Karpas-422 (cell line): ENCODE measurements around the gene GALNT17. TPM values are rescaled to one million over a fixed set of nuclear protein-coding genes. Genes with fewer than 3 reads are reported as not detected.

Experiments
- DNase-seq: peaks from one replicate; pipeline ENCODE4 v3.0.0-alpha.2; 2015
- H2AFZ ChIP-seq: fragments of 200-600 bp; sonication (generic); 2 replicates; pipeline ENCODE4 v1.6.1; 2014; ENCODE audit warnings: antibody characterized with exemption, low read length, mixed read lengths
- H3K27ac ChIP-seq: fragments of 200-600 bp; sonication (generic); 2 replicates; pipeline ENCODE4 v1.5.1; 2014; ENCODE audit warnings: mild to moderate bottlenecking, low read length, moderate library complexity
- H3K27me3 ChIP-seq: fragments of 200-600 bp; sonication (generic); 2 replicates; pipeline ENCODE4 v1.6.1; 2014; ENCODE audit warnings: low read length, mixed read lengths
- H3K36me3 ChIP-seq: fragments of 200-600 bp; sonication (generic); 2 replicates; pipeline ENCODE4 v1.6.1; 2014; ENCODE audit warnings: low read length, mixed read lengths; ENCODE audit not compliant: insufficient read depth
- H3K4me1 ChIP-seq: fragments of 200-600 bp; sonication (generic); 2 replicates; pipeline ENCODE4 v1.6.1; 2014; ENCODE audit warnings: mild to moderate bottlenecking, low read length, mixed read lengths
- H3K4me2 ChIP-seq: fragments of 200-600 bp; sonication (generic); 2 replicates; pipeline ENCODE4 v1.6.1; 2014; ENCODE audit warnings: low read length, low read depth, mild to moderate bottlenecking; ENCODE audit not compliant: poor library complexity, severe bottlenecking
- H3K4me3 ChIP-seq: fragments of 200-600 bp; sonication (generic); 2 replicates; pipeline ENCODE4 v1.5.1; 2014; ENCODE audit warnings: mild to moderate bottlenecking, antibody characterized with exemption, low read length, mixed read lengths
- H3K79me2 ChIP-seq: fragments of 200-600 bp; sonication (generic); 2 replicates; pipeline ENCODE4 v1.6.1; 2014; ENCODE audit warnings: mild to moderate bottlenecking, low read length, mixed read lengths
- H3K9ac ChIP-seq: fragments of 200-600 bp; sonication (generic); 2 replicates; pipeline ENCODE4 v1.6.0; 2014; ENCODE audit warnings: low read length
- H3K9me2 ChIP-seq: fragments of 200-600 bp; sonication (generic), shearing (Covaris generic); replicated peaks from 2 replicates; pipeline ENCODE4 v1.6.0; 2014; ENCODE audit warnings: mild to moderate bottlenecking, low read length, moderate library complexity; ENCODE audit not compliant: insufficient read depth
- H3K9me3 ChIP-seq: fragments of 300-700, 200-600 bp; sonication (generic); 2 replicates; pipeline ENCODE4 v1.6.1; 2014; ENCODE audit warnings: low read length, mixed read lengths
- H4K20me1 ChIP-seq: fragments of 200-600 bp; sonication (generic); 2 replicates; pipeline ENCODE4 v1.6.1; 2014; ENCODE audit warnings: mild to moderate bottlenecking, antibody characterized with exemption, low read length, low read depth; ENCODE audit not compliant: insufficient read depth
- total RNA-seq: library from RNA; depleted of rRNA; stranded (reverse); fragments of >200 nt; shearing (Covaris generic); gene quantifications from 2 replicates; pipeline ENCODE4 v1.2.3, GENCODE V29; 2014; ENCODE audit warnings: low replicate concordance

GALNT17 gene
- total RNA-seq, 1 experiment from 2014 or later = not detected

DNA sequence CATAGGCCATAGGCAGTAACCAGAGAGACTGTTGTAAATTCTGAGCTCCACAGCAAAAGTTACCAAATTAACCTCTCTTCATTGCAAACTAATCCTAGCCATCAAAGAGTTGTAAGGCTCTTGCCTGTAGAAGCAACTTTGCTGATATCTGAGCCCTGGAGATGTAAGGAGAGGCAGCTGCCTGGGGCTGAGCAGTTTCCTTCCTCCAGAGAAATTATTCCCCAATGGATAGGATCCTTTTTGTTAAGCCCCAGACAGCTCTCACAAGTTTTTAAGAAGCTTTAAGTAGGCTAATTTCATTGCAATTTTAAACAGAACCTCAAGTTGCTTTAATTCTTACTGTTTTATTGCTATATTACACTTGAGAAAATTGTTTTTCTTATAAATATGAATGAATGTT lies 211.1 kb downstream of the GALNT17 start:
- DNase-seq = no peak
- Histone ChIP-seq H3K4me1 (no peaks in the 10 kb centered on the region), H3K36me3 (no peaks in the 10 kb centered on the region; the same call in 1 of the 2 replicates), H3K9me2 (0 out of 2 replicates have a peak, but pooled peaks cover 3% of the 10 kb centered on the region), H3K4me3 (no peak overlapping the region), H3K27me3 (no peaks in the 10 kb centered on the region), H3K79me2 (no peaks in the 10 kb centered on the region), H3K9me3 (no peaks in the 10 kb centered on the region), H3K4me2 (no peak overlapping the region), H4K20me1 (no peaks in the 10 kb centered on the region), H3K9ac (no peak overlapping the region), H3K27ac (no peak overlapping the region), H2AFZ (no peak overlapping the region)

DNA sequence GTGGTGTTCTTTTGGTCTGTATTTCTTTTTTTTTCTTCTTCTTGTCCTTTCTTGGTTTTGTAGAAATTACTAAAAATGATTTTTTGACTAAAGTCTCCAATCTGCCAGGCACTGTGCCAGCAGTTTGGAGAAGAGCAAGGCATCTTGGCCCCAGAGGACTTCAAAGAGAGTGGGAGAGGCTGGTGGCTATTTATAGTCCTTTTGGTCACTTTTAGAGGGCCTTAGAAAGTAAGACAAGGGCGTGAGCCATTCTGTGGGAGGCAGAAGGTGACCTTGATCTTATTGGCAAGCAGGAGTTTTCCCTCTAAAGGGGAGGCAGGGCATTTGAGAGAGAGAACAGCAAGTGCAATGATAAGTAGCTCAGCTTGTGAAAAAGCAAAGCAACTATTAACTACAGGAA lies 211.9 kb downstream of the GALNT17 start:
- no peaks in the 10 kb centered on the region for H3K79me2 ChIP-seq

DNA sequence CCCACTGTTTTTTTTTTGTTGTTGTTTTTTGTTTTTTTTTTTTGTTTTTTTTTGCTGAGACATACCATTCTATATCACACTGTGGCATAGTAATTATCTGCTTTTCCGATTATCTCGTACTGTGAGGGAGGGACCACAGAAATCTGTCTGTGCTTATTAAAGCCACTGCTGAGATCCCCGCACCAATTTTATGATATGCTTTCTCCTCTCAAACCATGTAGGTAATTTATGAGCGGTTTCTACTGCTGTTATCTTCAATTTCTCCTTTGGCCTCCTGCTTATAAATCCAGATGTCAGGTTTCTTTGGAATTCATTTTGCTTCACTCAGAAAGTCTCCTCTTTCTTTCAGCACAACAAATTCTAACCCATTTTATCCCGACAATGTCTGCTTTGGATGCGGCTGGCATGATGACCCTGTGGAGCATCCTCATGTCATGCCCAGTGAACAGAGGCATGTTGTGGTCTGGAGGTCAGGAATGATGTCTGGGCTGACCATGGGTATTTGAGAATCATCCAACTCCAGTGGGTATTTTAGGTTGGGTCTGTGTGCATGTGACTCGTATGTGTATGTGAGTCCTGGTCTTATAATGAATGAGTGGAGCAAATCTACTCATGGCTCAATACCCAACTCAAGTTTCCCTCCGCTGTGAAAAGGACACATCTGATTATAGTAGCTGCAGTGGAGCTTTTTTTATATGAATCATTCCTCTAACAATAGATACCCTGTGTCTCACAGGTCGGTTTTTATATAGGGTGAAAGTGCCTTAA lies 213.4 kb downstream of the GALNT17 start:
- Histone ChIP-seq H3K9me2 (0 out of 2 replicates have a peak, but pooled peaks cover 3% of the 10 kb centered on the region), H3K36me3 (no peaks in the 10 kb centered on the region; the same call in 1 of the 2 replicates), H2AFZ (no peak overlapping the region), H3K9me3 (no peaks in the 10 kb centered on the region), H3K27ac (no peak overlapping the region), H3K4me2 (no peak overlapping the region), H3K27me3 (no peaks in the 10 kb centered on the region), H3K4me1 (no peaks in the 10 kb centered on the region), H3K4me3 (no peak overlapping the region), H3K79me2 (no peaks in the 10 kb centered on the region), H4K20me1 (no peaks in the 10 kb centered on the region), H3K9ac (no peak overlapping the region)
- no peak for DNase-seq

More for the DNA sequence above, 211.9 kb downstream of the GALNT17 start:
- no peaks in the 10 kb centered on the region for H3K27me3 ChIP-seq
- H3K9me3 ChIP-seq = no peaks in the 10 kb centered on the region
- H3K4me2 ChIP-seq = no peak overlapping the region
- no peak overlapping the region for H2AFZ ChIP-seq
- H3K27ac ChIP-seq = no peak overlapping the region
- H3K36me3 ChIP-seq = no peaks in the 10 kb centered on the region; the same call in 1 of the 2 replicates
- no peaks in the 10 kb centered on the region for H4K20me1 ChIP-seq
- H3K4me1 ChIP-seq = no peaks in the 10 kb centered on the region
- H3K9ac ChIP-seq = no peak overlapping the region
- DNase-seq = no peak
- 0 out of 2 replicates have a peak, but pooled peaks cover 3% of the 10 kb centered on the region for H3K9me2 ChIP-seq
- no peak overlapping the region for H3K4me3 ChIP-seq

DNA sequence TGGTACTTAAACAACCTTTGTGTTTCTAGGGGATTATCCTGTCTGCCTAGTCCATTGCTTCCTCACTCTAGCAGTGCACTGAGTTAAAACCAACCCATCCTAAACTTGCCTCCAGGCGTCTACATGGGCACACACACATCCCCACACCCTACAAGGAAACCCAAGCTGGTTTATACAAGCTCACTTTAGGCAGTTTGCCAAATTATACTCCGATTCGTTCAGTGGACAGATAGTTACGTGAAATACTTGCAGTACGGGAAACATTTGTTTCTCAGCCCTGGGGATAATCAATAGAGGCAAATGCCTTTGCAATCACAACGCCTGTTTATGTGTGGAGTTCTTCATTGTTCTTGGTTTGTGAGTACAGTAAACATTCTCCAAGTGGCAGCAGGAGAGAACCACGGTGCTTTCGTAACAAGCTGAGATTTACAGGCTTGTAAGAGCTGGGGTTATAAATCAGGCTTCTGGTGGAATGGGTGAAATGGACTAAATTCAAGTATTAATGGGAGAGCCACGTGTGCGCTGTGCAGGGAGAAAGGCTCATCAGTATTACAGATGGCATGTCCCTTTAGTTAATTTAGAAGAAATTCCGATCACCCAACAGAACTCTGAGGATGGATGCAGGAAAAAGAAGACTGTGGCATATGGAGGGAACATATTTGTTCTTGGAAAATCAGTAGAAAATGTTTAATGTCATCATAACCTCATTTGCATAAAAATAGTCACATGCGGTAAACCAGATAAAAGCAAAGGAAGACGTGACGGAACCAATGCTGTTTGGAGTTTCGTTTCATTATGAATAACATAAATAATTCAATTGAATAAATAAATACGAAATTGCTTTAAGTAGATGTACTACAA lies 217.1 kb downstream of the GALNT17 start:
- H3K36me3 ChIP-seq = no peaks in the 10 kb centered on the region; the same call in 1 of the 2 replicates
- H3K4me2 ChIP-seq = no peak overlapping the region
- H3K9me2 ChIP-seq = 0 out of 2 replicates have a peak, but pooled peaks cover 3% of the 10 kb centered on the region
- no peak overlapping the region for H3K27ac ChIP-seq
- no peak overlapping the region for H3K4me3 ChIP-seq
- no peak overlapping the region for H2AFZ ChIP-seq
- H3K79me2 ChIP-seq = no peaks in the 10 kb centered on the region
- no peaks in the 10 kb centered on the region for H3K27me3 ChIP-seq
- no peaks in the 10 kb centered on the region for H4K20me1 ChIP-seq
- H3K9me3 ChIP-seq = no peaks in the 10 kb centered on the region
- H3K4me1 ChIP-seq = no peaks in the 10 kb centered on the region
- DNase-seq = no peak
- no peak overlapping the region for H3K9ac ChIP-seq

DNA sequence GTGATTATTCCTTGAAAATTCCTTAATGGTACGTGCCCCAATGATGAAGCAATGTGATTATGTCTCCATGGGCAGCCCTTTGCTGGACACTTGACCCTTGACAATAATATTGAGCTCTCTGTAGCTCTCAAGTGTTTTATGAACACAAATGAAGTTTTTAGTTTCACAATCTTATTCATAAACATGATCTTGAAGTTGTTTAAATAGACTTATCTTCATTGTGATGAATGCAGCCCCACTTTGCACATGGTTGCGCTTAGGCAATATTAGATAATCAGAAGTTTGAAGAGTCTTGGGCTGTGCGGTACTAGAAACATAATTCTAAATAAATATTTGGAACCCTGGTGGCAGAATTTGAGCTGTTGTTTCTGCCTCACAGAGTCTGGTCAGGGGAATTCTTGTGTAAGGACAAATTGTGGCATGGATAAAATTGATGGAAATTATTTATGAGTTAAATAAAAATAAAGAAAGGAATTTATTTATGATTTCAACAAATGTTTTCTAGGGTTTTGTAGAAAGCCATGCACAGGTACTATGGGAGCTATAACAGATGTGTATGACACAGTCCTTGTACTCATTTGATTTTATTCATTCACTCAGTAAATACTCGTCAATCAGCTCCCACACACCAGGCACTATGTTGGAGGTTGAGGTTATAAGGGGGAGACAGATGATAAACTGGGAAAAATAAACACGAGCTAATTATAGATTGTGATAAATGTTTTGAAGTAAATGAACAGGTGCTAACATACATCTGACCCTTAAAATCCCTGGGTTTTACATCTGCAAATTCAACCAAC lies 217.9 kb downstream of the GALNT17 start:
- no peaks in the 10 kb centered on the region for H3K79me2 ChIP-seq
- no peak overlapping the region for H3K9ac ChIP-seq
- no peak overlapping the region for H3K4me2 ChIP-seq
- no peak overlapping the region for H3K27ac ChIP-seq
- H2AFZ ChIP-seq = no peak overlapping the region
- H3K27me3 ChIP-seq = no peaks in the 10 kb centered on the region
- 0 out of 2 replicates have a peak, but pooled peaks cover 3% of the 10 kb centered on the region for H3K9me2 ChIP-seq
- no peaks in the 10 kb centered on the region for H3K36me3 ChIP-seq
- DNase-seq = no peak
- no peaks in the 10 kb centered on the region for H3K9me3 ChIP-seq
- no peak overlapping the region for H3K4me3 ChIP-seq
- H3K4me1 ChIP-seq = no peaks in the 10 kb centered on the region
- H4K20me1 ChIP-seq = no peaks in the 10 kb centered on the region

DNA sequence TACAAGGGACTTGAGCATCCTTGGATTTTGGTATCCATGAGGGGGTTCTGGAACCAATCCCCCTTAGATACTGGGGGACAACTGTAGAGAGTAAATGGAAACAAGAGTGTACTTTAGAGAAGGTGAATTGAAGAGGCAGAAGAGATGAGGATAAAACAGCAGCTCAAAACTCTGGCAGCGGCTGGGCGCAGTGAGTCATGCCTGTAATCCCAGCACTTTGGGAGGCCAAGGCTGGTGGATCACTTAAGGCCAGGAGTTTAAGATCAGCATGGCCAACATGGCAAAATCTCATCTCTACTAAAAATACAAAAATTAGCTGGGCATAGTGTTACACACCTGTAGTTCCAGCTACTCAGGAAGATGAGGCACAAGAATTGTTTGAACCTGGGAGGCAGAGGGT lies 218.7 kb downstream of the GALNT17 start:
- H2AFZ ChIP-seq = no peak overlapping the region
- no peaks in the 10 kb centered on the region for H4K20me1 ChIP-seq
- H3K4me1 ChIP-seq = no peaks in the 10 kb centered on the region

DNA sequence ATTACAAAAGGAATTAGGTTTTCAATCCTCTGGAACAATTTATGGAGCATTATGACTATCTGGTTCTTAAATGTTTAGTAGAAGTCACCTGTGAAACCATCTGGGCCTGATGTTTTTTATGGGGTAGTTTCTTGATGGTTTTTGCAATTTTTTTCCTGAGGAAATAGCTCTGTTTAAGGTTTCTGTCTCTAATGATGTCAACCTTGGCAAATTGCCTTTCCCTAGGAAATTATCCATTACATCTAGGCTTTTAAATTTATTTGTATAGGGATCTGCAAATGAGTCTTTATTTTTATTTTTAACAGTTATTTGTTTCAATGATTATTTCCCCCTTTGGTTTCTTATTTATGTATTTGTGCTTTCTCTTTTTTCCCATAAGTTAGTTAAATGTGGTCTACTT lies 222.8 kb downstream of the GALNT17 start:
- no peaks in the 10 kb centered on the region for H3K79me2 ChIP-seq
- no peak overlapping the region for H2AFZ ChIP-seq
- H3K36me3 ChIP-seq = no peaks in the 10 kb centered on the region
- no peaks in the 10 kb centered on the region; the same call in 1 of the 2 replicates for H3K9me3 ChIP-seq
- H3K4me1 ChIP-seq = no peaks in the 10 kb centered on the region
- no peak overlapping the region for H3K9ac ChIP-seq
- H3K4me3 ChIP-seq = no peak overlapping the region
- no peaks in the 10 kb centered on the region for H3K27me3 ChIP-seq
- H3K27ac ChIP-seq = no peak overlapping the region
- DNase-seq = no peak
- no peak overlapping the region for H3K4me2 ChIP-seq
- H3K9me2 ChIP-seq = no peaks in the 10 kb centered on the region
- H4K20me1 ChIP-seq = no peaks in the 10 kb centered on the region

More for the DNA sequence above, 218.7 kb downstream of the GALNT17 start:
- H3K9ac ChIP-seq = no peak overlapping the region
- no peaks in the 10 kb centered on the region for H3K9me3 ChIP-seq
- 0 out of 2 replicates have a peak, but pooled peaks cover 3% of the 10 kb centered on the region for H3K9me2 ChIP-seq
- no peaks in the 10 kb centered on the region for H3K27me3 ChIP-seq
- H3K4me2 ChIP-seq = no peak overlapping the region
- DNase-seq = no peak
- H3K4me3 ChIP-seq = no peak overlapping the region
- no peaks in the 10 kb centered on the region for H3K36me3 ChIP-seq
- no peak overlapping the region for H3K27ac ChIP-seq
- H3K79me2 ChIP-seq = no peaks in the 10 kb centered on the region
